ENCODE measurements around the gene BPTF.
"Not testable (repeated sequence)": the region's sequence is repeated elsewhere in the genome, so short reads cannot be mapped to it uniquely, and the experiment has no call there.

BPTF gene

GRCh38 chr17:67884741-67885140, 59.4 kb downstream of the BPTF start:
- DNase-seq, result no peak

- DNase-seq, result no peak
These were observed 66.3 kb downstream of the BPTF start for GRCh38 chr17:67891481-67892119.

GRCh38 chr17:67902511-67903231, 77.4 kb downstream of the BPTF start:
- DNase-seq, result no peak

- DNase-seq, result not testable (repeated sequence)
These were observed 80.0 kb downstream of the BPTF start for GRCh38 chr17:67905298-67905697.

GRCh38 chr17:67910117-67910803, 85.0 kb downstream of the BPTF start:
- DNase-seq, result not testable (repeated sequence)

- DNase-seq, result no peak
These were observed 85.9 kb downstream of the BPTF start for GRCh38 chr17:67911059-67911782.

GRCh38 chr17:67912088-67912487, 86.8 kb downstream of the BPTF start:
- DNase-seq, result no peak

GRCh38 chr17:67912656-67913055, 87.4 kb downstream of the BPTF start:
- no peak for DNase-seq

GRCh38 chr17:67920212-67920611, 94.9 kb downstream of the BPTF start:
- DNase-seq, result no peak

- no peak for DNase-seq
These were observed 97.2 kb downstream of the BPTF start for GRCh38 chr17:67922503-67922902.

- DNase-seq, result not testable (repeated sequence)
These were observed 103.5 kb downstream of the BPTF start for GRCh38 chr17:67928842-67929241.

- DNase-seq, result no peak
These were observed 105.9 kb downstream of the BPTF start for GRCh38 chr17:67931227-67931626.

GRCh38 chr17:67942810-67943209, 117.5 kb downstream of the BPTF start:
- DNase-seq, result no peak

- DNase-seq, result no peak
These were observed 118.7 kb downstream of the BPTF start for GRCh38 chr17:67944035-67944434.

GRCh38 chr17:67946513-67946912, 121.2 kb downstream of the BPTF start:
- DNase-seq, result no peak

GRCh38 chr17:67947325-67947813, 122.1 kb downstream of the BPTF start:
- DNase-seq, result no peak

- DNase-seq, result no peak
These were observed 125.6 kb downstream of the BPTF start for GRCh38 chr17:67950945-67951344.

- DNase-seq, result no peak
These were observed 134.2 kb downstream of the BPTF start for GRCh38 chr17:67959510-67959909.

- DNase-seq, result not testable (repeated sequence)
These were observed 135.0 kb downstream of the BPTF start for GRCh38 chr17:67960276-67960675.

GRCh38 chr17:67962156-67962555, 136.9 kb downstream of the BPTF start:
- DNase-seq, result not testable (repeated sequence)

GRCh38 chr17:67963145-67963572, 137.9 kb downstream of the BPTF start:
- DNase-seq, result not testable (repeated sequence)

- DNase-seq, result no peak
These were observed 145.5 kb downstream of the BPTF start for GRCh38 chr17:67970783-67971182.

GRCh38 chr17:67974185-67974584, 148.9 kb downstream of the BPTF start:
- DNase-seq, result no peak
